Epithelial cell of proximal tubule (primary cell): ENCODE data around the gene DUSP7. TPM values are rescaled to one million over a fixed set of nuclear protein-coding genes. Genes with fewer than 3 reads are reported as not detected.

Source experiments
- DNase-seq: peaks from one replicate; pipeline ENCODE4 v3.0.0-alpha.2; 2011; ENCODE audit warnings: low read depth
- H3K4me3 ChIP-seq: 2 replicates; pipeline ENCODE4 v1.5.1; 2011; ENCODE audit warnings: low read depth, mild to moderate bottlenecking, low read length
- CTCF ChIP-seq: conservative IDR thresholded peaks from 2 replicates; pipeline ENCODE4 v1.5.1; 2012; ENCODE audit warnings: low read depth, mild to moderate bottlenecking, low read length
- total RNA-seq: library from RNA; depleted of rRNA; stranded (reverse); fragments of >200 nt; gene quantifications from 2 replicates; pipeline ENCODE4 v1.2.3, GENCODE V29; 2015

The DUSP7 gene
- 23.7 and 25.9 TPM in 2 replicates for total RNA-seq

GRCh38 chr3:52056521-52056967 is at the start of gene DUSP7:
DUSP7 (minus strand) TSS chr3:52056571; CDS start chr3:52056366, 205 bp downstream.
- TF ChIP-seq CTCF, result no peak
- no peak for DNase-seq
- H3K4me3 ChIP-seq, result peak within 1 kb of the TSS; percentile 81

GRCh38 chr3:52104684-52105640 is 48.6 kb upstream of the DUSP7 start:
- TF ChIP-seq CTCF, result no peak
- H3K4me3 ChIP-seq, result no peak overlapping the region
- DNase-seq, result no peak

DNA sequence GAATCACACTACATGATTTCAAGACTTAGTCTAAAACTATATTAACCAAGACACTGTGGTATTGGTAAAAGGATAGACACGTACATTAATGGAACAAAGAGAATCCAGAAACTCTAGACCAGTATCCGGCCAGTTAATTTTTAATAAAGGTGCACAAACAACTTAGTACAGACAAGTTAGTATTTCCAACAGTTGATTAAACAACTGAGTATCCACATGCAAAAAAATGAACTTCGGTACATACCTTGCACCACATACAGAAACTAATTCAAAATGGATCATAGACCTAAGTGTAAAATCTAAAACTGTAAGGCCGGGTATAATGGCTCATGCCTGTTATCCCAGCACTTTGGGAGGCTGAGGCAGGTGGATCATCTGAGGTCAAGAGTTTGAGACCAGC is 46.6 kb upstream of the DUSP7 start:
- DNase-seq, result no peak
- no peak for TF ChIP-seq CTCF
- H3K4me3 ChIP-seq, result no peak overlapping the region

DNA sequence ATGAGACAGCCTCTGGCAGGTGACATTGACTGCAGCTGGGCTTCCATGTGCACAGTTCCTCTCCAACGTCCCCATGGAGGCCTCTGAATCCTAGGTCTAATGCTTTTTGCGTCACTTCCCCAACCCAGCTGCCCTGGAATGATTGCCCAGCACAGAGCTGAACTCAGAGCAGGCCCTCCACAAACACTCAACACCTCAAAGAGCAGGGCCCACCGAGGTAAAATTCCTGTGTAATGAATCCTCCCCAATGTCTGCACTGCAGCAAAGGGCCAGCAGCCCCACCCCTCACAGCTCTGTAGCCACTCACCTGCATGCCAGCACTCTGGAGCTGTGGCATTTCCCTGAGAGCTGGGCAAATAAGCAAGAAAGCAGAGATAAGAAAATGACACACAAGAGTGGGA is 42.6 kb upstream of the DUSP7 start:
- TF ChIP-seq CTCF, result no peak
- no peak overlapping the region for H3K4me3 ChIP-seq
- DNase-seq, result no peak

- no peak overlapping the region for H3K4me3 ChIP-seq
- no peak for TF ChIP-seq CTCF
- no peak for DNase-seq
These were observed 41.6 kb upstream of the DUSP7 start for GRCh38 chr3:52097851-52098507.

- no peak for DNase-seq
- no peak overlapping the region for H3K4me3 ChIP-seq
- no peak for TF ChIP-seq CTCF
These were observed 39.8 kb upstream of the DUSP7 start for GRCh38 chr3:52095990-52096775.
